ENCODE results near the gene SMAD4.
A peak's percentile ranks its signal among the peaks of the same experiment; 100 is the strongest.

Gene SMAD4

GRCh38 chr18:51049137-51049536 is 19.1 kb downstream of the SMAD4 start:
- TF ChIP-seq, protein P1, sequence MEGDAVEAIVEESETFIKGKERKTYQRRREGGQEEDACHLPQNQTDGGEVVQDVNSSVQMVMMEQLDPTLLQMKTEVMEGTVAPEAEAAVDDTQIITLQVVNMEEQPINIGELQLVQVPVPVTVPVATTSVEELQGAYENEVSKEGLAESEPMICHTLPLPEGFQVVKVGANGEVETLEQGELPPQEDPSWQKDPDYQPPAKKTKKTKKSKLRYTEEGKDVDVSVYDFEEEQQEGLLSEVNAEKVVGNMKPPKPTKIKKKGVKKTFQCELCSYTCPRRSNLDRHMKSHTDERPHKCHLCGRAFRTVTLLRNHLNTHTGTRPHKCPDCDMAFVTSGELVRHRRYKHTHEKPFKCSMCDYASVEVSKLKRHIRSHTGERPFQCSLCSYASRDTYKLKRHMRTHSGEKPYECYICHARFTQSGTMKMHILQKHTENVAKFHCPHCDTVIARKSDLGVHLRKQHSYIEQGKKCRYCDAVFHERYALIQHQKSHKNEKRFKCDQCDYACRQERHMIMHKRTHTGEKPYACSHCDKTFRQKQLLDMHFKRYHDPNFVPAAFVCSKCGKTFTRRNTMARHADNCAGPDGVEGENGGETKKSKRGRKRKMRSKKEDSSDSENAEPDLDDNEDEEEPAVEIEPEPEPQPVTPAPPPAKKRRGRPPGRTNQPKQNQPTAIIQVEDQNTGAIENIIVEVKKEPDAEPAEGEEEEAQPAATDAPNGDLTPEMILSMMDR (IDR thresholded peaks at IDR 0.05; ENCODE audit: low read depth, low read length, missing control alignments) = no peak
- no peak for DNase-seq (ENCODE audit: extremely low read depth, low read depth)
- H3K4me3 ChIP-seq (replicated peaks; ENCODE audit: low read depth, low read length) = no peak overlapping the region

DNA sequence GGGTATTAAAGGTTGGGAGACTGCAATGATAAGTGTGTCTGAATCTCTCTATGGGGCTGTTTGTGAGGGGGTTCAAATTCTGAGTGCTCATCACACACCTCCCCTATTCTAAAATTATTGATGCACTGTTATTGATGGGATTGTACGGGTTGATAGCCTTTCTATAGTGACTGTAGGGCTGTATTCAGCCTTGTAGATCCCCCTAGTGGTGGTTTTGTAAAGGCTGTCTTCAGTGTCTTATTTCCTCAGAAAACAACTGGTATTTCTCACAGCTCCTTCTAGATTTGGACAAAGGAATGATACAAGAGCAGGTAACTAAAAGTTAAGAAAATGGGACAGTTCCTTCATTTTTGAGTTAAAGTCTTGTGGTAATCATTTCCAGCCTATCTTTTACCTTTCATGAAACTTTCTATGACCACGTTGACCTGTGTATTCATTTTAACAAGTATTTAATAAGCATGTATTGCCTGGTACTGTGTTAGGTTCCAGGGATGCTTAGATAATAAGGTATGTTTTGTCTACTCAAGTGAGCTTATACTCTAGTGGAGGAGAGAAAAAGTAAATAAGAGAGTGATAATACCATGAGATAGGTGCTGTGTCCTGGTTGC is 21.2 kb downstream of the SMAD4 start:
- TF ChIP-seq, protein P1 (IDR thresholded peaks at IDR 0.05; ENCODE audit: low read depth, low read length, missing control alignments) = peak; percentile 72
- no peak overlapping the region for H3K4me3 ChIP-seq (replicated peaks; ENCODE audit: low read depth, low read length)
- peak; percentile 20 for DNase-seq (ENCODE audit: extremely low read depth, low read depth)

- TF ChIP-seq, protein P1 (IDR thresholded peaks at IDR 0.05; ENCODE audit: low read depth, low read length, missing control alignments) = no peak
- H3K4me3 ChIP-seq (replicated peaks; ENCODE audit: low read depth, low read length) = no peak overlapping the region
- DNase-seq (ENCODE audit: extremely low read depth, low read depth) = no peak
These were observed 23.8 kb downstream of the SMAD4 start for GRCh38 chr18:51053814-51054213.

GRCh38 chr18:51054764-51055163 is 24.8 kb downstream of the SMAD4 start:
- no peak overlapping the region for H3K4me3 ChIP-seq (replicated peaks; ENCODE audit: low read depth, low read length)
- no peak for DNase-seq (ENCODE audit: extremely low read depth, low read depth)
- TF ChIP-seq, protein P1 (IDR thresholded peaks at IDR 0.05; ENCODE audit: low read depth, low read length, missing control alignments) = no peak

DNA sequence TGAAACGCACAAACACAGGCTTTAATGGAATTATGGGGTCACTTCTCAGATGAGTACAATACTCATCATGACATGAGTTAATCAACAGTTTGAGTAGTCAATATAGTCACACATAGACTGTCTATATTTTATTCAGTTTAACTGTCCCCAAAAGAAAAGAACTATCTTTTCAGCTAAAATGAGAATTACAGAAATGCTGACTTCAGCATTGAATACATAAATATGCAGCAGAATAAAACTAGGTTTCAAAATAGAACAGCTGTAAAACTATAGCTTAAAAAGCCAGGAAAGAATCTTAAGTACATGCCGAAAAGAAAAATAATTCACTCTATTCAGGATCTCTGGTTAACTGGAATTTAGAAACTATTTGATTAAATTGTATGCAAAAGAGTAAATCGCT is 30.0 kb downstream of the SMAD4 start:
- no peak for DNase-seq (ENCODE audit: extremely low read depth, low read depth)
- TF ChIP-seq, protein P1 (IDR thresholded peaks at IDR 0.05; ENCODE audit: low read depth, low read length, missing control alignments) = no peak
- H3K4me3 ChIP-seq (replicated peaks; ENCODE audit: low read depth, low read length) = no peak overlapping the region

DNA sequence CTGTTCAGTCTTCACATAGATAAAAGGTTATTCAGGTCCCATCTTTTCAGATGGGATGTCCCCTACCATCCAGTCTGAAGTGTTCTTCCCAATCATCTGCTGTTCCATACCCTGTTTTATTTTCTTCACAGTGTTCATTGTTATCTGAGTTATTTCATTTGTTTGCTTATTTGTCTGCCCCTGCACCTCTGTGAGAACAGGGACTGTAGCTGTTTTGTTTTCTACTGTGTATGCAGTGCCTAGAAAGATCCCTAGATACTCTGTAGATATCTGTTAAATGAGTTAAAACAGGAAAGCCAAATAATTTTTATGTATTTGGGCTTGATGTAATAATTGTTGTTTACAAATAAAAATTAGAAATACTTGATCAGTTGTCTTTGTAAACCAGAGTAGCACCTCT is 34.2 kb downstream of the SMAD4 start:
- TF ChIP-seq, protein P1 (IDR thresholded peaks at IDR 0.05; ENCODE audit: low read depth, low read length, missing control alignments) = no peak
- DNase-seq (ENCODE audit: extremely low read depth, low read depth) = no peak

GRCh38 chr18:51066273-51066672 is 36.3 kb downstream of the SMAD4 start:
- no peak for DNase-seq (ENCODE audit: extremely low read depth, low read depth)
- no peak overlapping the region for H3K4me3 ChIP-seq (replicated peaks; ENCODE audit: low read depth, low read length)
- TF ChIP-seq, protein P1 (IDR thresholded peaks at IDR 0.05; ENCODE audit: low read depth, low read length, missing control alignments) = no peak

More for the DNA sequence above, 34.2 kb downstream of the SMAD4 start:
- H3K4me3 ChIP-seq (replicated peaks; ENCODE audit: low read depth, low read length) = no peak overlapping the region
